ENCODE data around the gene TRIB2. TPM values are rescaled to one million over a fixed set of nuclear protein-coding genes. Genes with fewer than 3 reads are reported as not detected.

TRIB2 gene
- total RNA-seq, 4 donors from 2014 or later = 182 to 554 (median 315) TPM

DNA sequence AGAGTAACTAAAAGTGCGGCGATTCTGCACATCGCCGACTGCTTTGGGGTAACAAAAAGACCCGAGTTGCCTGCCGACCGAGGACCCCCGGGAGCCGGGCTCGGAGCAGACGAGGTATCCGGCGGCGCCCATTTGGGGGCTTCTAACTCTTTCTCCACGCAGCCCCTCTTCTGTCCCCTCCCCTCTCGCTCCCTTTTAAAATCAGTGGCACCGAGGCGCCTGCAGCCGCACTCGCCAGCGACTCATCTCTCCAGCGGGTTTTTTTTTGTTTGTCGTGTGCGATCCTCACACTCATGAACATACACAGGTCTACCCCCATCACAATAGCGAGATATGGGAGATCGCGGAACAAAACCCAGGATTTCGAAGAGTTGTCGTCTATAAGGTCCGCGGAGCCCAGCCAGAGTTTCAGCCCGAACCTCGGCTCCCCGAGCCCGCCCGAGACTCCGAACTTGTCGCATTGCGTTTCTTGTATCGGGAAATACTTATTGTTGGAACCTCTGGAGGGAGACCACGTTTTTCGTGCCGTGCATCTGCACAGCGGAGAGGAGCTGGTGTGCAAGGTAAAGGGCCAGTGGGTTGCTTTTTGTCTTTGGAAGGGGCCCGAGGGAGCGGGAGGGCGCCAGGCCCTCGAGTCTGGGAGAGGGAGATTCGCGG is 1.4 kb downstream of the TRIB2 start:
- peaks cover 0 to 58% (median 18%) of the 10 kb centered on the region in 4 donors for H3K4me1 ChIP-seq
- no peaks in the 10 kb centered on the region for H3K9me3 ChIP-seq
- 0 to 1% methylated on average over 50 of the region's 50 CpGs for WGBS, 2 donors
- no peak for DNase-seq (ENCODE audit: low spot score in 2 of 2)
- H3K4me3 ChIP-seq = peak overlapping the region; percentile 85 to 91 (median 86)
- H3K27ac ChIP-seq = peak overlapping the region; percentile 91 to 96 (median 94)
- H3K36me3 ChIP-seq = peaks cover 0 to under 1% (median 0%) of the 10 kb centered on the region in 3 donors
- no peak for TF ChIP-seq EP300 (IDR thresholded peaks at IDR 0.05)
- TF ChIP-seq, protein P1, sequence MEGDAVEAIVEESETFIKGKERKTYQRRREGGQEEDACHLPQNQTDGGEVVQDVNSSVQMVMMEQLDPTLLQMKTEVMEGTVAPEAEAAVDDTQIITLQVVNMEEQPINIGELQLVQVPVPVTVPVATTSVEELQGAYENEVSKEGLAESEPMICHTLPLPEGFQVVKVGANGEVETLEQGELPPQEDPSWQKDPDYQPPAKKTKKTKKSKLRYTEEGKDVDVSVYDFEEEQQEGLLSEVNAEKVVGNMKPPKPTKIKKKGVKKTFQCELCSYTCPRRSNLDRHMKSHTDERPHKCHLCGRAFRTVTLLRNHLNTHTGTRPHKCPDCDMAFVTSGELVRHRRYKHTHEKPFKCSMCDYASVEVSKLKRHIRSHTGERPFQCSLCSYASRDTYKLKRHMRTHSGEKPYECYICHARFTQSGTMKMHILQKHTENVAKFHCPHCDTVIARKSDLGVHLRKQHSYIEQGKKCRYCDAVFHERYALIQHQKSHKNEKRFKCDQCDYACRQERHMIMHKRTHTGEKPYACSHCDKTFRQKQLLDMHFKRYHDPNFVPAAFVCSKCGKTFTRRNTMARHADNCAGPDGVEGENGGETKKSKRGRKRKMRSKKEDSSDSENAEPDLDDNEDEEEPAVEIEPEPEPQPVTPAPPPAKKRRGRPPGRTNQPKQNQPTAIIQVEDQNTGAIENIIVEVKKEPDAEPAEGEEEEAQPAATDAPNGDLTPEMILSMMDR (IDR thresholded peaks at IDR 0.05) = no peak
- no peak for TF ChIP-seq POLR2A (IDR thresholded peaks at IDR 0.05)
- no peaks in the 10 kb centered on the region for H3K27me3 ChIP-seq

- Histone ChIP-seq H3K4me3 (peak overlapping the region; percentile 85 to 91 (median 86)), H3K9me3 (no peaks in the 10 kb centered on the region), H3K27me3 (no peaks in the 10 kb centered on the region), H3K4me1 (peaks cover 0 to 58% (median 18%) of the 10 kb centered on the region in 4 donors), H3K36me3 (peaks cover 0 to 7% (median 0%) of the 10 kb centered on the region in 3 donors), H3K27ac (peak overlapping the region; percentile 91 to 96 (median 94))
- no peak for TF ChIP-seq POLR2A (IDR thresholded peaks at IDR 0.05)
- TF ChIP-seq, protein P1 (IDR thresholded peaks at IDR 0.05) = peak in 1 of 5 experiments; percentile 34
- no peak for DNase-seq (ENCODE audit: low spot score in 2 of 2)
- WGBS, 2 donors = 2% methylated on average over 33 of the region's 33 CpGs
Observed at GRCh38 chr2:12718711-12719399, 2.1 kb downstream of the TRIB2 start.

GRCh38 chr2:12719400-12720277 is 2.9 kb downstream of the TRIB2 start:
- peaks cover 0 to 15% (median 0%) of the 10 kb centered on the region in 3 donors for H3K36me3 ChIP-seq
- DNase-seq (ENCODE audit: low spot score in 2 of 2) = no peak
- 7 to 11% methylated on average over 9 of the region's 9 CpGs for WGBS, 2 donors
- no peaks in the 10 kb centered on the region for H3K9me3 ChIP-seq
- TF ChIP-seq, protein P1 (IDR thresholded peaks at IDR 0.05) = no peak
- TF ChIP-seq EP300 (IDR thresholded peaks at IDR 0.05) (peak in 1 of 2 donors; percentile 70), POLR2A (IDR thresholded peaks at IDR 0.05) (peak; percentile 19 to 27)
- H3K27ac ChIP-seq = peak overlapping the region; percentile 91 to 96 (median 94)
- peak overlapping the region; percentile 85 to 91 (median 86) for H3K4me3 ChIP-seq
- peaks cover 0 to 58% (median 16%) of the 10 kb centered on the region in 4 donors for H3K4me1 ChIP-seq
- no peaks in the 10 kb centered on the region for H3K27me3 ChIP-seq

- 0 to 7% methylated on average over 1 of the region's 1 CpG for WGBS, 2 donors
- H3K4me3 ChIP-seq = peak overlapping the region; percentile 85 to 91 (median 86)
- no peak for DNase-seq (ENCODE audit: low spot score in 2 of 2)
- TF ChIP-seq EP300 (IDR thresholded peaks at IDR 0.05) (no peak), POLR2A (IDR thresholded peaks at IDR 0.05) (no peak)
- TF ChIP-seq, protein P1 (IDR thresholded peaks at IDR 0.05) = no peak
- H3K9me3 ChIP-seq = no peaks in the 10 kb centered on the region
- peak overlapping the region; percentile 54 to 96 (median 94) for H3K27ac ChIP-seq
- peaks cover 0 to 58% (median 14%) of the 10 kb centered on the region in 4 donors for H3K4me1 ChIP-seq
- H3K36me3 ChIP-seq = peaks cover 0 to 21% (median 0%) of the 10 kb centered on the region in 3 donors
- no peaks in the 10 kb centered on the region for H3K27me3 ChIP-seq
Observed at GRCh38 chr2:12720278-12720620, 3.5 kb downstream of the TRIB2 start.

All from tibial nerve (tissue), 4 donors.